WTC11 (cell line): ENCODE results near the gene NOSTRIN.

ENCODE experiments used
- ATF2 ChIP-seq: sonication (generic); formaldehyde crosslinking; IDR thresholded peaks from 2 replicates; pipeline ENCODE4 v1.8.1; 2022; ENCODE audit warnings: low read depth, missing genetic modification reagents, borderline replicate concordance
- ATF3 ChIP-seq: sonication (generic); formaldehyde crosslinking; conservative IDR thresholded peaks from 2 replicates; pipeline ENCODE4 v1.8.1; 2022; ENCODE audit warnings: mild to moderate bottlenecking, missing genetic modification reagents
- CTCF ChIP-seq: fragments of 200-600 bp; IDR thresholded peaks from 2 replicates; pipeline ENCODE4 v1.8.0; 2022; ENCODE audit warnings: antibody characterized with exemption
- MAX ChIP-seq: sonication (generic); formaldehyde crosslinking; IDR thresholded peaks from 2 replicates; pipeline ENCODE4 v1.8.0; 2022; ENCODE audit warnings: mild to moderate bottlenecking, missing genetic modification reagents
- NFATC4 ChIP-seq: fragments of 250-450 bp; sonication (Bioruptor Pico); IDR thresholded peaks from 2 replicates; pipeline ENCODE4 v1.9.0; 2021; ENCODE audit warnings: mild to moderate bottlenecking

- TF ChIP-seq NFATC4 (no peak), CTCF (no peak), MAX (CRISPR knock-in tag) (no peak), ATF2 (no peak), ATF3 (CRISPR knock-in tag) (no peak)
Observed at GRCh38 chr2:168814046-168814445, 11.6 kb downstream of the NOSTRIN start.
